IgD-negative memory B cell (primary cell): Measurements from ENCODE around the gene CNTN2. TPM values are rescaled to one million over a fixed set of nuclear protein-coding genes. Genes with fewer than 3 reads are reported as not detected.

Experiments used
- H3K27ac Mint-ChIP-seq, 3 donors: one replicate each; pipeline ENCODE4 v1.8.0; 2020 to 2022; ENCODE audit warnings: mild to moderate bottlenecking in 3 of 3, mixed read lengths in 3 of 3, moderate library complexity in 1 of 3
- H3K27me3 Mint-ChIP-seq: one replicate; pipeline ENCODE4 v1.8.0; 2021; ENCODE audit warnings: mixed read lengths
- H3K36me3 Mint-ChIP-seq: one replicate; pipeline ENCODE4 v1.8.0; 2020; ENCODE audit warnings: mild to moderate bottlenecking, mixed read lengths
- H3K4me1 Mint-ChIP-seq, 3 donors: one replicate each; pipeline ENCODE4 v1.8.0; 2020 to 2022; ENCODE audit warnings: mixed read lengths in 3 of 3, mild to moderate bottlenecking in 1 of 3
- H3K4me3 Mint-ChIP-seq, 4 donors: one replicate each; pipeline ENCODE4 v1.8.0; 2020 to 2022; ENCODE audit warnings: mild to moderate bottlenecking in 4 of 4, mixed read lengths in 4 of 4, moderate library complexity in 3 of 4
- H3K9me3 Mint-ChIP-seq, 3 donors: one replicate each; pipeline ENCODE4 v1.8.0; 2020 to 2021; ENCODE audit warnings: mixed read lengths in 3 of 3, mild to moderate bottlenecking in 1 of 3
- polyA plus RNA-seq: library from polyadenylated mRNA; unstranded; fragments of 300-500 nt; fragmentation: Illumina TruSeq; gene quantifications from one replicate; pipeline ENCODE4 v1.2.3, GENCODE V29; 2021

CNTN2 gene
- polyA plus RNA-seq, 1 donor from 2014 or later = not detected

DNA sequence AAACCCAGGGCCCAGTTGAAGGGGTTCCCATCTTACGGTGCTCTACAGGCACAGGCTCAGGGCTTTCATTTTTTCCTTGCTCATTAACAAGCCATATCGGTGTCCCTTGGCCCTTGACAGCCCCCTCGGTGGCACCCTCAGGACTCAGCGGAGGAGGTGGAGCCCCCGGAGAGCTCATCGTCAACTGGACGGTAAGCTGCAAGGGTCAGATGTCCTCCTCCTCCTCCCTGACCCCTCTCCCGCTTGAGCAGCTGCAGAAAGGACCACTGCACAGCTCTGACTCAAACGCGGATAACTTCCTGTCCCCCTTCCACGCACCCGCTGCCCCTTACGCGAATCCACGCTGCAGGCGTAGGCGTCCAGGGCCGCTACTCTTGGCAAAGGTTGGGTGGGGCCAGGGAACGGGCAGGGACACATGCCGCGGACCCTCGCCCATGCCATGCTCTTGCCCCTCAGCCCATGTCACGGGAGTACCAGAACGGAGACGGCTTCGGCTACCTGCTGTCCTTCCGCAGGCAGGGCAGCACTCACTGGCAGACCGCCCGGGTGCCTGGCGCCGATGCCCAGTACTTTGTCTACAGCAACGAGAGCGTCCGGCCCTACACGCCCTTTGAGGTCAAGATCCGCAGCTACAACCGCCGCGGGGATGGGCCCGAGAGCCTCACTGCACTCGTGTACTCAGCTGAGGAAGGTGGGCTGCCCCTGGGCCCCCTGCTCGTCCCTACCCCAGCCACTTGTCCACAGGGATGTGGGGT is 26.5 kb downstream of the CNTN2 start:
- Mint-ChIP-seq H3K36me3 (peaks cover 3% of the 10 kb centered on the region), H3K4me1 (no peaks in the 10 kb centered on the region), H3K9me3 (no peaks in the 10 kb centered on the region), H3K27me3 (peaks cover 2% of the 10 kb centered on the region), H3K27ac (no peak overlapping the region), H3K4me3 (no peak overlapping the region)

- Mint-ChIP-seq H3K27me3 (peaks cover 2% of the 10 kb centered on the region), H3K4me3 (no peak overlapping the region), H3K9me3 (no peaks in the 10 kb centered on the region), H3K27ac (no peak overlapping the region), H3K4me1 (no peaks in the 10 kb centered on the region), H3K36me3 (peaks cover 3% of the 10 kb centered on the region)
These were observed 28.0 kb downstream of the CNTN2 start for GRCh38 chr1:205071028-205071409.

GRCh38 chr1:205071801-205072200 is 28.8 kb downstream of the CNTN2 start:
- Mint-ChIP-seq H3K4me1 (no peaks in the 10 kb centered on the region), H3K27ac (no peak overlapping the region), H3K9me3 (no peaks in the 10 kb centered on the region), H3K36me3 (peaks cover 2% of the 10 kb centered on the region), H3K27me3 (no peaks in the 10 kb centered on the region), H3K4me3 (no peak overlapping the region)

GRCh38 chr1:205072286-205072685 is 29.3 kb downstream of the CNTN2 start:
- Mint-ChIP-seq H3K27me3 (no peaks in the 10 kb centered on the region), H3K36me3 (peaks cover 2% of the 10 kb centered on the region), H3K4me3 (no peak overlapping the region), H3K4me1 (no peaks in the 10 kb centered on the region), H3K27ac (no peak overlapping the region), H3K9me3 (no peaks in the 10 kb centered on the region)

DNA sequence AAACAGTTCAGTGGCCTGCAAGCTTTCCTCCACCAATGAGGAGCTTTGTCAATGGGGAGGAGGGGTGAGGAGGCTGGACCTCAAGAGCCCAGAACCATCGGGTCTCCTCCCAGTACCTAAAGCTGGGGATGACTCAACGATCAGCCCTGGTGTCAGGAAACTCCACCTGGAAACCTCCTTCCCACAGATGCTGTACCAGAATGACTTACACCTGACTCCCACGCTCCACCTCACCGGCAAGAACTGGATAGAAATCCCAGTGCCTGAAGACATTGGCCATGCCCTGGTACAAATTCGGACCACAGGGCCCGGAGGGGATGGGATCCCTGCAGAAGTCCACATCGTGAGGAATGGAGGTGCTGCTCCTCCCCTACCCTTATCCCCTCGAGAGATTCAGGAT is 29.9 kb downstream of the CNTN2 start:
- H3K27me3 Mint-ChIP-seq = no peaks in the 10 kb centered on the region
- no peak overlapping the region for H3K27ac Mint-ChIP-seq
- H3K36me3 Mint-ChIP-seq = peaks cover 2% of the 10 kb centered on the region
- no peak overlapping the region for H3K4me3 Mint-ChIP-seq
- H3K9me3 Mint-ChIP-seq = no peaks in the 10 kb centered on the region
- no peaks in the 10 kb centered on the region for H3K4me1 Mint-ChIP-seq

DNA sequence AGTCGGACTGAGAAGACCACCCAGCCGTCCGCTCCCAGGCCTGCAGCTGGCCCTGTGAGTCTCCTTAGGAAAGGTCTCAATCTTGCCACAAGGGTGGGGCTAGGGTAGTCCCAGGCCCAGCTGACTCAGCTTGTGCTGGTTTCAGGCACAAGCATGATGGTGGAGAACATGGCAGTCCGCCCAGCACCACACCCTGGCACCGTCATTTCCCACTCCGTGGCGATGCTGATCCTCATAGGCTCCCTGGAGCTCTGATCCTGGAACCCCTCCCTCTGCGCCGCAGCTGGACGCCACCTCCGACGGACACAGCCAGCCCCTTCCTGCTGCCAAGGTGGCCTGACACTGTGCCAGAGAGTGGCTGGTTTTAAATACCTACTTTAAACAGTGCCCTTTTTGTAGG is 30.5 kb downstream of the CNTN2 start:
- Mint-ChIP-seq H3K27ac (no peak overlapping the region), H3K27me3 (no peaks in the 10 kb centered on the region), H3K4me1 (no peaks in the 10 kb centered on the region), H3K9me3 (no peaks in the 10 kb centered on the region), H3K36me3 (peaks cover 2% of the 10 kb centered on the region), H3K4me3 (no peak overlapping the region)

DNA sequence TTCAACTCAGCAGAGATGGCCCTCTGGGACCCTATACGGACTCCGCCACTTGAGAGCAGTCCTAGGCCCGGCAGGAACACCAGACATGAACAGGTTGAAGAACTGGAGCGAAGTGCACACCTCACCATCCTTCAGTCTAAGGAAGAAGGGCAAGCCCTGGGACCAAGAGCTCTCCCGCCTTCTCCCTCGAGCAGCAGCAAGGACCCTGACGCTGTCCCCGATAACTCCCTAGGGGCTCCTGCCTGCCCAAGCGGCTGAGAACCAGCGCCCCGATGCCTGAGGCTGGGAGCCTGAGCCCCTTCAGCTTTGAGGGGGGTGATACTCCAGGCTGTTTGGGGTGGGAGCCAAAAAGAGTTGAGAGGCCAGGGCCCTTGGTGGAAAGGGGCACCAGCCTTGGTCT is 31.1 kb downstream of the CNTN2 start:
- Mint-ChIP-seq H3K4me1 (no peaks in the 10 kb centered on the region), H3K9me3 (no peaks in the 10 kb centered on the region), H3K27ac (no peak overlapping the region), H3K4me3 (no peak overlapping the region), H3K36me3 (peaks cover 2% of the 10 kb centered on the region), H3K27me3 (no peaks in the 10 kb centered on the region)

DNA sequence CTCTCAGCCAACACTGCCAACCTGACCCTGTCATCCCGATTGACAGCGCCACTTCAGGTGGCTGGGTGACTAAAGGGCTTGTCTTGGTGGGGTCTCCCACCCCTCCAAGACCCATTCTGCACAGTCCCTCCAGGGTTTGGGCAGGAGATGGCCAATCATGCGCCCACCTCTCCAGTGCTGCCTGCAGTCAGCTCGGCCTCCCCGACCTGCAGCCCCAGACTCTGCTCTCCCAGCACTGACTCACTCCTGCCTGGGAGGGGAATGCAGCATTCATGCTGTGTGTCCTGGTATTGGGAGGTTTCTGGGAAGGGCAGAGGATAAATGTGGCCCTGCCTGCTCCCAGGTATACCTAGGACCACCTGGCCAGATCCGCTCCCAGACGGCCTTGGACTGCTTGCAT is 31.5 kb downstream of the CNTN2 start:
- peaks cover 2% of the 10 kb centered on the region for H3K36me3 Mint-ChIP-seq
- no peaks in the 10 kb centered on the region for H3K9me3 Mint-ChIP-seq
- no peaks in the 10 kb centered on the region for H3K27me3 Mint-ChIP-seq
- H3K4me3 Mint-ChIP-seq = no peak overlapping the region
- H3K27ac Mint-ChIP-seq = no peak overlapping the region
- no peaks in the 10 kb centered on the region for H3K4me1 Mint-ChIP-seq

- H3K27ac Mint-ChIP-seq = no peak overlapping the region
- H3K4me1 Mint-ChIP-seq = no peaks in the 10 kb centered on the region
- H3K36me3 Mint-ChIP-seq = peaks cover 2% of the 10 kb centered on the region
- H3K27me3 Mint-ChIP-seq = no peaks in the 10 kb centered on the region
- H3K4me3 Mint-ChIP-seq = no peak overlapping the region
- no peaks in the 10 kb centered on the region for H3K9me3 Mint-ChIP-seq
These were observed 32.7 kb downstream of the CNTN2 start for GRCh38 chr1:205075642-205076155.

DNA sequence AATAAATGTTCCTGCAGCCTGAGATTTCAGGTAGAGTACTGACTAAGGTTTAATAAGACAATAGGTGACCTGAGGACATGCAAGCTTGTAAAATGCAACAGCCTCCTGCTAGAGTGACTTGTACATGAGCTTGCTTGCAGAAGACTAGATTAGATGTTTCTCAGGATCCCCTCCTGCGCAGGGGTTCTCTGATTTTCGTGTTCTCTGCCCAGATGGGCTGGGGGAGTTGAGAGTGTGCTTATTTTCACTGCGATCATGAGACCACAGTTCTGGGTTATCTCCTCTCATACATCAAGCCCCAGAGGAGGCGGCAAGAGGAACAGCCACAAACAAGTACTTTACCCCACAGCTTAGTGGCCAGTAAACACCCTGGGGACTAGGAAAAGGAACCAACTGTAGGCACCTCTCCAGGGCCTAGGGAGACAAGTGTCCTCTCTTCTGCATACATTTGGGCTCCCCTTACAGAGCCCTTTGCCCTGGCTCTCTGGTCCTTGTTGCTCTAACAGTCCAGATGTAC is 33.3 kb downstream of the CNTN2 start:
- Mint-ChIP-seq H3K9me3 (no peaks in the 10 kb centered on the region), H3K27me3 (no peaks in the 10 kb centered on the region), H3K4me1 (no peaks in the 10 kb centered on the region), H3K4me3 (no peak overlapping the region), H3K27ac (no peak overlapping the region), H3K36me3 (no peaks in the 10 kb centered on the region)

GRCh38 chr1:205077158-205077933 is 34.3 kb downstream of the CNTN2 start:
- Mint-ChIP-seq H3K4me1 (no peaks in the 10 kb centered on the region), H3K36me3 (no peaks in the 10 kb centered on the region), H3K9me3 (no peaks in the 10 kb centered on the region), H3K4me3 (no peak overlapping the region), H3K27me3 (no peaks in the 10 kb centered on the region), H3K27ac (no peak overlapping the region)

GRCh38 chr1:205077934-205078311 is 34.9 kb downstream of the CNTN2 start:
- Mint-ChIP-seq H3K9me3 (no peaks in the 10 kb centered on the region), H3K27me3 (no peaks in the 10 kb centered on the region), H3K4me3 (no peak overlapping the region), H3K27ac (no peak overlapping the region), H3K4me1 (no peaks in the 10 kb centered on the region), H3K36me3 (no peaks in the 10 kb centered on the region)

GRCh38 chr1:205082431-205082830 is 39.4 kb downstream of the CNTN2 start:
- Mint-ChIP-seq H3K27ac (no peak overlapping the region), H3K4me3 (no peak overlapping the region), H3K36me3 (no peaks in the 10 kb centered on the region), H3K27me3 (no peaks in the 10 kb centered on the region), H3K4me1 (no peaks in the 10 kb centered on the region), H3K9me3 (no peaks in the 10 kb centered on the region)

- peaks cover 1% of the 10 kb centered on the region for H3K36me3 Mint-ChIP-seq
- no peak within 1 kb of the TSS for H3K4me3 Mint-ChIP-seq
- H3K4me1 Mint-ChIP-seq = no peaks in the 10 kb centered on the region
- H3K27ac Mint-ChIP-seq = peak within 1 kb of the TSS in 1 of 3 donors; percentile 23
- no peaks in the 10 kb centered on the region for H3K27me3 Mint-ChIP-seq
- H3K9me3 Mint-ChIP-seq = no peaks in the 10 kb centered on the region
These were observed 41.3 kb downstream of the CNTN2 start, which contains the start of gene TMEM81 for GRCh38 chr1:205084360-205084759. TMEM81 (minus strand) TSS chr1:205084460; CDS start chr1:205084320, 140 bp downstream.

- peaks cover 1% of the 10 kb centered on the region for H3K36me3 Mint-ChIP-seq
- H3K27ac Mint-ChIP-seq = no peak overlapping the region
- no peaks in the 10 kb centered on the region for H3K9me3 Mint-ChIP-seq
- H3K4me3 Mint-ChIP-seq = no peak overlapping the region
- H3K27me3 Mint-ChIP-seq = no peaks in the 10 kb centered on the region
- H3K4me1 Mint-ChIP-seq = no peaks in the 10 kb centered on the region
These were observed 45.3 kb downstream of the CNTN2 start for GRCh38 chr1:205088341-205088740.
